Small intestine (tissue), 4 donors: ENCODE results near the gene KLK8. TPM values are rescaled to one million over a fixed set of nuclear protein-coding genes. Genes with fewer than 3 reads are reported as not detected.

Source experiments
- polyA plus RNA-seq, 4 donors: library from polyadenylated mRNA; stranded (reverse) in 3 of 4; unstranded in 1 of 4; fragments of 200-250 nt in 3 of 4; fragments of 120-200 nt in 1 of 4; gene quantifications; one replicate each; pipeline versions ENCODE4 v1.2.1 to v1.2.3, GENCODE V29; 2013
- donor health status: healthy with polysubstance abuse.
- donor health status: Bipolar disorder and iron deficiency.
- donor health status: healthy.

KLK8 gene
- polyA plus RNA-seq, 4 donors: 0.12 TPM; not detected in 3

Other genes starting within 250 kb of the KLK8 start
- not detected for gene GPR32, start 231.1 kb downstream of the KLK8 start, polyA plus RNA-seq
- gene ACP4, start 211.2 kb downstream of the KLK8 start, polyA plus RNA-seq: under 1 TPM in 1 of 4 donors, not detected in 3; 0.03 TPM
- 10 to 100 TPM; 12.5 to 48.9 (median 29.8) TPM for gene KLK1, start 177.8 kb downstream of the KLK8 start, polyA plus RNA-seq
- under 1 TPM in 1 of 4 donors, not detected in 3; 0.24 TPM for gene KLK15, start 168.0 kb downstream of the KLK8 start, polyA plus RNA-seq
- gene KLK3, start 146.7 kb downstream of the KLK8 start, polyA plus RNA-seq: 1 to 10 TPM in 2 of 4 donors, under 1 TPM in 2; 0.07 to 1.6 (median 0.69) TPM
- under 1 TPM in 2 of 4 donors, not detected in 2; 0.03 to 0.12 TPM for gene KLK2, start 128.2 kb downstream of the KLK8 start, polyA plus RNA-seq
- not detected for gene KLK4, start 90.2 kb downstream of the KLK8 start, polyA plus RNA-seq
- gene KLK5, start 48.6 kb downstream of the KLK8 start, polyA plus RNA-seq: under 1 TPM in 1 of 4 donors, not detected in 3; 0.10 TPM
- gene KLK6, start 32.0 kb downstream of the KLK8 start, polyA plus RNA-seq: under 1 TPM in 2 of 4 donors, not detected in 2; 0.03 to 0.07 TPM
- gene KLK7, start 17.7 kb downstream of the KLK8 start, polyA plus RNA-seq: under 1 TPM in 1 of 4 donors, not detected in 3; 0.07 TPM
- gene KLK10, start 18.1 kb upstream of the KLK8 start, polyA plus RNA-seq: 1 to 10 TPM in 1 of 4 donors, under 1 TPM in 2, not detected in 1; 0.10 to 1.7 (median 0.81) TPM
- gene KLK11, start 25.0 kb upstream of the KLK8 start, polyA plus RNA-seq: 1 to 10 TPM in 2 of 4 donors, under 1 TPM in 2; 0.67 to 1.4 (median 0.90) TPM
- 10 to 100 TPM in 1 of 4 donors, 1 to 10 TPM in 2, not detected in 1; 1.4 to 10.6 (median 2.7) TPM for gene KLK12, start 33.4 kb upstream of the KLK8 start, polyA plus RNA-seq
- gene KLK13, start 63.5 kb upstream of the KLK8 start, polyA plus RNA-seq: 1 to 10 TPM in 3 of 4 donors, under 1 TPM in 1; 0.13 to 5.9 (median 2.5) TPM
- gene KLK14, start 81.3 kb upstream of the KLK8 start, polyA plus RNA-seq: under 1 TPM in 2 of 4 donors, not detected in 2; 0.07 to 0.22 TPM
- 1 to 10 TPM; 1.3 to 4.0 (median 2.3) TPM for gene CTU1, start 106.8 kb upstream of the KLK8 start, polyA plus RNA-seq
- gene SIGLEC9, start 123.3 kb upstream of the KLK8 start, polyA plus RNA-seq: 1 to 10 TPM in 2 of 4 donors, under 1 TPM in 2; 0.81 to 3.4 (median 1.0) TPM
- 1 to 10 TPM in 3 of 4 donors, under 1 TPM in 1; 0.45 to 1.9 (median 1.3) TPM for gene SIGLEC7, start 140.7 kb upstream of the KLK8 start, polyA plus RNA-seq
- gene CD33, start 223.5 kb upstream of the KLK8 start, polyA plus RNA-seq: 1 to 10 TPM in 3 of 4 donors, under 1 TPM in 1; 0.67 to 5.2 (median 4.5) TPM
- gene SIGLECL1, start 249.5 kb upstream of the KLK8 start, polyA plus RNA-seq: not detected